WERI-Rb-1 (cell line): ENCODE measurements around the gene RNF207.

Experiments
- DNase-seq: peaks from one replicate; pipeline ENCODE4 v3.0.0-alpha.2; 2020
- H3K27ac ChIP-seq: fragments of 250-450 bp; sonication (Bioruptor Pico); 2 replicates; pipeline ENCODE4 v1.5.1; 2020; ENCODE audit warnings: mild to moderate bottlenecking, moderate library complexity
- H3K27me3 ChIP-seq: fragments of 250-450 bp; sonication (Bioruptor Pico); 2 replicates; pipeline ENCODE4 v1.5.1; 2021; ENCODE audit warnings: mild to moderate bottlenecking, low read depth, moderate library complexity; ENCODE audit not compliant: insufficient read depth, severe bottlenecking
- H3K36me3 ChIP-seq: fragments of 250-450 bp; sonication (Bioruptor Pico); 2 replicates; pipeline ENCODE4 v1.5.1; 2020; ENCODE audit warnings: mild to moderate bottlenecking, moderate library complexity
- H3K4me3 ChIP-seq: 2 replicates; pipeline ENCODE4 v1.5.1; 2011; ENCODE audit warnings: low read depth, mild to moderate bottlenecking, control low read depth, low read length
- H3K9me3 ChIP-seq: fragments of 250-450 bp; sonication (Bioruptor Pico); 2 replicates; pipeline ENCODE4 v1.5.1; 2021; ENCODE audit warnings: mild to moderate bottlenecking, moderate library complexity; ENCODE audit not compliant: severe bottlenecking
- CTCF ChIP-seq: IDR thresholded peaks from 2 replicates; pipeline ENCODE4 v1.5.1; 2011; ENCODE audit warnings: low read depth, mild to moderate bottlenecking, control low read depth, inconsistent platforms, low read length

Gene RNF207, protein sequence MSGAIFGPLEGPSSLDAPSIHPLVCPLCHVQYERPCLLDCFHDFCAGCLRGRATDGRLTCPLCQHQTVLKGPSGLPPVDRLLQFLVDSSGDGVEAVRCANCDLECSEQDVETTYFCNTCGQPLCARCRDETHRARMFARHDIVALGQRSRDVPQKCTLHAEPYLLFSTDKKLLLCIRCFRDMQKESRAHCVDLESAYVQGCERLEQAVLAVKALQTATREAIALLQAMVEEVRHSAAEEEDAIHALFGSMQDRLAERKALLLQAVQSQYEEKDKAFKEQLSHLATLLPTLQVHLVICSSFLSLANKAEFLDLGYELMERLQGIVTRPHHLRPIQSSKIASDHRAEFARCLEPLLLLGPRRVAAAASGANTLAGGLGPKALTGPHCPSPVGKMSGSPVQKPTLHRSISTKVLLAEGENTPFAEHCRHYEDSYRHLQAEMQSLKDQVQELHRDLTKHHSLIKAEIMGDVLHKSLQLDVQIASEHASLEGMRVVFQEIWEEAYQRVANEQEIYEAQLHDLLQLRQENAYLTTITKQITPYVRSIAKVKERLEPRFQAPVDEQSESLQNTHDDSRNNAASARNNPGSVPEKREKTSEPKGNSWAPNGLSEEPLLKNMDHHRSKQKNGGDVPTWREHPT

DNA sequence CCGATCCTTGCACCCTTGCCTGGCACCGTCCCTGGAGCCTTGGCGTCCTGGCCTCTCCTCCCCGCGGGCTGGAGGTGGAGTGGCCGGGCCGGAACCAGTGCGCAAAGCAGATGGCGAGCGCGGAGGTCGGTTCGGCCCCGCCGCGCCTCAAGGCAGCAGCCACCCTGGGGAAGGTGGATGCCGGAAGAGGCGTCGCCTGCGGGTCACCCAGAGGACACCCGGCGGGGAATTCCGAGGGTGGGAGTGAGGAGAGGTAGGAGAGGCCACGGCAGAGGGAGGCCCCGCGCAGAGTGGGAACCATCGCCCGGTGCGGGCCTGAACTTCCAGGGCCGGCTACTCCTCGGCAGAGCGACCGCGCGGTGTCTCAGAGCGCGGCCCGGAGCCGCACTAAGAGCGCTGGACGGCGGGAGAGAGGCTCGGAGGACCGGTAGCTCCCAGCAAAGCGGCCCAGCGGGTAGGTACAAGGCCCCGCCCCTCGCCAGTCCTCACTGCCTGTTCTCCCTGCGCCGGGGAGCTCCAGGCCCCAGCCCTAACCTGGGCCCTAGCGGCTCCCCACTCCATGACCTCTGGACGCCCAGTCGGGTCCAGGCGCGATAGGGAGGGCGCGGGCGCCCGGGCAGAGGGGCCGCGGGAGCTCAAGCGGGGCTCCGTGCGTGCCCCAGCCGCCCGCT lies at the start of gene RNF207:
TSS of gene RNF207 (plus strand) at position 271 of the 671 bp plus-strand sequence. CDS start 417 bp downstream, outside the sequence.
- Histone ChIP-seq H3K4me3 (no peak within 1 kb of the TSS; the same call in 1 of the 2 replicates), H3K36me3 (peaks cover 18% of the 10 kb centered on the region), H3K27me3 (no peaks in the 10 kb centered on the region), H3K27ac (peak within 1 kb of the TSS; percentile 59), H3K9me3 (no peaks in the 10 kb centered on the region)
- no peak for DNase-seq
- no peak for TF ChIP-seq CTCF

- H3K4me3 ChIP-seq, result no peak overlapping the region
Measured at GRCh38 chr1:6157132-6157527, 48.8 kb upstream of the RNF207 start.

GRCh38 chr1:6157528-6158174 lies 48.3 kb upstream of the RNF207 start:
- DNase-seq, result no peak
- Histone ChIP-seq H3K27ac (no peak overlapping the region), H3K9me3 (no peaks in the 10 kb centered on the region), H3K4me3 (no peak overlapping the region), H3K36me3 (no peaks in the 10 kb centered on the region), H3K27me3 (no peaks in the 10 kb centered on the region)
- TF ChIP-seq CTCF, result no peak

More at GRCh38 chr1:6157132-6157527, 48.8 kb upstream of the RNF207 start:
- no peak for TF ChIP-seq CTCF
- Histone ChIP-seq H3K27me3 (no peaks in the 10 kb centered on the region), H3K36me3 (peaks cover 2% of the 10 kb centered on the region; the same call in 1 of the 2 replicates), H3K9me3 (no peaks in the 10 kb centered on the region), H3K27ac (no peak overlapping the region)
- DNase-seq, result no peak

DNA sequence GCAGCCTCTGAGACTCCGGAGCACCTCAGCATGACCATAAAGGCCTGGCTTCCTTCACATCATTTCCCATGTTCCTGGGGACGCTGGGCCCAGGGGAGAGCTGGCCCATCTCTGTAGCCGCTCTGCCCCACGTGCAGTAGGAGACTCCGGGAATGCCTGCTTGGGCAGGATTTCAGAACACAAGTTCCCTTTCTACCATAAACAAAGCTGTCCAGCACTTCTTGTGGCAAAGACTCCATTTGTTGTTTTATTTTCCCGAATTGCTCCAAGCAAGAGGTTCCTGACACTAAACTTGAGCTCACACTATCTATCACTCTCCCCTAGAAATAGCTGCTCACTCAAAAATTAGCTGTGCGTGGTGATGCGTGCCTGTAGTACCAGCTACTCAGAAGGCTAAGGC lies 47.7 kb upstream of the RNF207 start:
- Histone ChIP-seq H3K36me3 (no peaks in the 10 kb centered on the region), H3K27ac (no peak overlapping the region), H3K4me3 (no peak overlapping the region), H3K9me3 (no peaks in the 10 kb centered on the region), H3K27me3 (no peaks in the 10 kb centered on the region)
- DNase-seq, result no peak
- no peak for TF ChIP-seq CTCF

- no peak for TF ChIP-seq CTCF
- no peaks in the 10 kb centered on the region for H3K9me3 ChIP-seq
- no peaks in the 10 kb centered on the region for H3K36me3 ChIP-seq
- no peak for DNase-seq
- no peak overlapping the region for H3K4me3 ChIP-seq
- H3K27me3 ChIP-seq, result no peaks in the 10 kb centered on the region
- H3K27ac ChIP-seq, result no peak overlapping the region
Measured at GRCh38 chr1:6162341-6162740, 43.6 kb upstream of the RNF207 start.
